Measurements from ENCODE around the gene SEC14L3. TPM values are rescaled to one million over a fixed set of nuclear protein-coding genes. Genes with fewer than 3 reads are reported as not detected.

Gene SEC14L3
- total and polyA plus RNA-seq, 2 donors (not counting 1 experiment from before 2014, with no cell fraction given), result not detected

DNA sequence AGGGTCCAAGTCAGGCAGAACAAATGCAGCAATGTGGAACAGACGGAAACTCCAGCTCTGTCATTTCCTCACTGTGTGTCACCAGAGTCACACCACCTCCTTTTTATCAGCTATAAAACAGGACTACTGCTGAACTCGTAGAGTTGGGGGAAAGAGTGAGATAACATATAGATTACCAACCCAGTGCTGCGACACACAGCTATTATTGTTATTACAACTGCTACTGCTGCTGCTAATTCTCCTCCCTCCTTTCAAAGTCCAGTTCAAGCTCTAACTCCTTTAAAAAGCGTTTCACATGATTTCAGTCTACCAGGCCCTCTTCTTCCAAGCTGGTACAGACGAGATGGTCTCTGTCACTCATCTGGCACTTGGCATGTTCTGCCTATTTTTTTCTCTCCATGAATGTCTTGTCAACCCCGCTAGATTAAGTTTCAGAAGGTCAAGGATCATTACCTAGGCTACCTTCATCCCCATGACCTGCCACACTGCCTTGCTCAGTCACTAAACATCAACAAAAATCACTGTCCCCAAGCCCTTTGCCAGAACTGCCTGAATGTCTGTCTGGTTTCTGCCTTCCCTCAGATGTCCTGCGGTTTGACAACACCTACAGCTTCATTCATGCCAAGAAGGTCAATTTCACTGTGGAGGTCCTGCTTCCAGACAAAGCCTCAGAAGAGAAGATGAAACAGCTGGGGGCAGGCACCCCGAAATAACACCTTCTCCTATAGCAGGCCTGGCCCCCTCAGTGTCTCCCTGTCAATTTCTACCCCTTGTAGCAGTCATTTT is 49.9 kb downstream of the SEC14L3 start:
- Histone ChIP-seq H3K27ac (ENCODE audit: low read length in 2 of 2) (no peak overlapping the region), H2AFZ (ENCODE audit: insufficient read depth, low read depth, low read length, poor library complexity, severe bottlenecking) (no peak overlapping the region), H3K4me2 (replicated peaks; ENCODE audit: low read depth, low read length, poor library complexity, severe bottlenecking) (no peak overlapping the region), H3K27me3 (replicated peaks in 1 of 4; ENCODE audit: control extremely low read depth in 1 of 4, control insufficient read depth in 3 of 4, insufficient read depth in 4 of 4, low read length in 3 of 4) (no peaks in the 10 kb centered on the region), H3K9ac (ENCODE audit: low read length) (no peak overlapping the region), H3K36me3 (replicated peaks in 1 of 2; ENCODE audit: control extremely low read depth in 1 of 2, control insufficient read depth in 1 of 2, extremely low read depth in 1 of 2, insufficient read depth in 2 of 2, low read length in 1 of 2) (peaks cover 0 to 10% of the 10 kb centered on the region in 2 experiments), H3K4me1 (ENCODE audit: control insufficient read depth in 2 of 2, insufficient read depth in 2 of 2, low read length in 2 of 2) (peaks cover 22 to 38% of the 10 kb centered on the region in 2 donors), H3K9me3 (ENCODE audit: control extremely low read depth in 1 of 3, control insufficient read depth in 2 of 3, insufficient read depth in 1 of 3, low read length in 2 of 3) (peaks cover 0 to 5% (median 0%) of the 10 kb centered on the region in 3 donors), H3K79me2 (ENCODE audit: control insufficient read depth, insufficient read depth, low read length) (peaks cover 11% of the 10 kb centered on the region), H3K4me3 (ENCODE audit: control extremely low read depth in 1 of 5, extremely low read depth in 1 of 5, insufficient read depth in 1 of 5, low read depth in 2 of 5, low read length in 4 of 5) (no peak overlapping the region), H4K20me1 (ENCODE audit: control insufficient read depth, insufficient read depth, low read length, poor library complexity, severe bottlenecking) (no peaks in the 10 kb centered on the region)
- ChIA-PET CTCF (interaction anchor here (1.1 to 7.0 kb wide), 6 partner anchors 9 to 159 kb away, joined by 3 to 94 read pairs (median 6); partner anchors contain the start of genes CASTOR1 and RNF215), POLR2A (no interaction called here)
- ATAC-seq (ENCODE audit: low read depth) (no peak), DNase-seq (no peak)
- Mint-ChIP-seq H3K27ac (peak overlapping the region; percentile 84), H3K9me3 (ENCODE audit: insufficient read depth) (no peaks in the 10 kb centered on the region), H3K4me3 (peak overlapping the region; percentile 99), H3K27me3 (no peaks in the 10 kb centered on the region), H3K4me1 (peaks cover 43% of the 10 kb centered on the region)
- intact Hi-C loops (cut with micrococcal nuclease), result loop anchor here (5.0 to 10.0 kb wide), 4 partner anchors 655 to 1537 kb away; partner anchors contain the start of genes PIK3IP1, UQCR10, ZMAT5 and ZNRF3
- 98% methylated on average over 5 of the region's 8 CpGs for WGBS (ENCODE audit: insufficient coverage)
- TF ChIP-seq, protein P1, sequence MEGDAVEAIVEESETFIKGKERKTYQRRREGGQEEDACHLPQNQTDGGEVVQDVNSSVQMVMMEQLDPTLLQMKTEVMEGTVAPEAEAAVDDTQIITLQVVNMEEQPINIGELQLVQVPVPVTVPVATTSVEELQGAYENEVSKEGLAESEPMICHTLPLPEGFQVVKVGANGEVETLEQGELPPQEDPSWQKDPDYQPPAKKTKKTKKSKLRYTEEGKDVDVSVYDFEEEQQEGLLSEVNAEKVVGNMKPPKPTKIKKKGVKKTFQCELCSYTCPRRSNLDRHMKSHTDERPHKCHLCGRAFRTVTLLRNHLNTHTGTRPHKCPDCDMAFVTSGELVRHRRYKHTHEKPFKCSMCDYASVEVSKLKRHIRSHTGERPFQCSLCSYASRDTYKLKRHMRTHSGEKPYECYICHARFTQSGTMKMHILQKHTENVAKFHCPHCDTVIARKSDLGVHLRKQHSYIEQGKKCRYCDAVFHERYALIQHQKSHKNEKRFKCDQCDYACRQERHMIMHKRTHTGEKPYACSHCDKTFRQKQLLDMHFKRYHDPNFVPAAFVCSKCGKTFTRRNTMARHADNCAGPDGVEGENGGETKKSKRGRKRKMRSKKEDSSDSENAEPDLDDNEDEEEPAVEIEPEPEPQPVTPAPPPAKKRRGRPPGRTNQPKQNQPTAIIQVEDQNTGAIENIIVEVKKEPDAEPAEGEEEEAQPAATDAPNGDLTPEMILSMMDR (IDR thresholded peaks at IDR 0.05), result no peak
- TF ChIP-seq EZH2 (IDR thresholded peaks at IDR 0.05; ENCODE audit: borderline replicate concordance, insufficient read depth, low read depth, low read length, poor library complexity, severe bottlenecking), result no peak
